Esophagus muscularis mucosa (tissue), 3 donors: Measurements from ENCODE around the gene GPRIN3.

Source experiments
- CTCF ChIP-seq, 3 experiments: fragments of 200-600 bp in 2 of 3; fragments of 450-650 bp in 1 of 3; sonication (generic) in 2 of 3; IDR thresholded peaks; one replicate each; pipeline ENCODE4 v1.5.1; 2017 to 2019; ENCODE audit warnings: antibody characterized with exemption in 3 of 3, mild to moderate bottlenecking in 2 of 3, moderate library complexity in 1 of 3
- POLR2A ChIP-seq: fragments of 450-650 bp; IDR thresholded peaks from one replicate; pipeline ENCODE4 v1.6.1; 2017; ENCODE audit warnings: antibody characterized with exemption, moderate library complexity, mild to moderate bottlenecking, low read depth
- POLR2AphosphoS5 ChIP-seq, 2 donors: sonication (generic); formaldehyde crosslinking; IDR thresholded peaks; one replicate each; pipeline ENCODE4 v1.6.1; 2017; ENCODE audit warnings: antibody characterized with exemption in 2 of 2

- TF ChIP-seq CTCF (IDR thresholded peaks at IDR 0.05) (no peak), POLR2AphosphoS5 (IDR thresholded peaks at IDR 0.05) (no peak), POLR2A (no peak)
Observed at GRCh38 chr4:89270792-89271191, 36.8 kb downstream of the GPRIN3 start.
